Common myeloid progenitor, CD34-positive (primary cell): ENCODE results near the gene OR52B2. TPM values are rescaled to one million over a fixed set of nuclear protein-coding genes. Genes with fewer than 3 reads are reported as not detected.

Experiments
- CTCF ChIA-PET: fragments of 350-600 bp; sonication (Branson Sonifier 250); formaldehyde crosslinking; loops from one replicate; lab custom pipeline; 2021; ENCODE audit warnings: antibody characterized with exemption; lab: Charles Lee
- POLR2A ChIA-PET: fragments of 350-600 bp; sonication (Branson Sonifier 250); formaldehyde crosslinking; loops from one replicate; lab custom pipeline; 2021; ENCODE audit warnings: antibody characterized with exemption; lab: Charles Lee
- DNase-seq, 3 donors: peaks; one replicate each; pipeline versions ENCODE4 v3.0.0 to v3.0.0-alpha.2; 2013
- H3K27ac ChIP-seq, 2 experiments: 1 replicate in 1 of 2; 2 replicates in 1 of 2; pipeline ENCODE4 v1.7.0; 2013; ENCODE audit warnings: inconsistent platforms in 2 of 2, low read length in 2 of 2, mild to moderate bottlenecking in 2 of 2, low read depth in 1 of 2, moderate library complexity in 1 of 2; ENCODE audit not compliant: severe bottlenecking in 2 of 2, insufficient read depth in 1 of 2, poor library complexity in 1 of 2
- H3K27me3 ChIP-seq, 5 experiments: replicated peaks in 2 of 5; 1 replicate in 3 of 5; 2 replicates in 2 of 5; pipeline versions ENCODE4 v1.6.1 to v1.7.0; 2013; ENCODE audit warnings: low read length in 4 of 5, mild to moderate bottlenecking in 2 of 5, moderate library complexity in 2 of 5, inconsistent platforms in 1 of 5; ENCODE audit not compliant: insufficient read depth in 5 of 5, control insufficient read depth in 4 of 5
- H3K36me3 ChIP-seq, 4 experiments: 1 replicate in 2 of 4; 2 replicates in 2 of 4; pipeline versions ENCODE4 v1.6.1 to v1.7.0; 2013; ENCODE audit warnings: low read length in 3 of 4, control low read depth in 1 of 4, mild to moderate bottlenecking in 1 of 4; ENCODE audit not compliant: control insufficient read depth in 4 of 4, insufficient read depth in 4 of 4
- H3K4me1 ChIP-seq, 4 experiments: 1 replicate in 3 of 4; 2 replicates in 1 of 4; pipeline versions ENCODE4 v1.6.1 to v1.7.1; 2013; ENCODE audit warnings: low read length in 3 of 4, mild to moderate bottlenecking in 3 of 4, control low read depth in 1 of 4, inconsistent platforms in 1 of 4, moderate library complexity in 1 of 4; ENCODE audit not compliant: control insufficient read depth in 4 of 4, insufficient read depth in 4 of 4; ENCODE audit errors: control extremely low read depth in 1 of 4
- H3K4me3 ChIP-seq, 7 experiments: 1 replicate in 4 of 7; 2 replicates in 3 of 7; pipeline versions ENCODE4 v1.5.1 to v1.7.0; 2013; ENCODE audit warnings: mild to moderate bottlenecking in 7 of 7, low read length in 6 of 7, moderate library complexity in 6 of 7, inconsistent platforms in 2 of 7, low read depth in 2 of 7, control low read depth in 1 of 7; ENCODE audit not compliant: insufficient read depth in 4 of 7, control insufficient read depth in 1 of 7; ENCODE audit errors: extremely low read depth in 1 of 7
- H3K9me3 ChIP-seq, 5 experiments: 1 replicate in 4 of 5; 2 replicates in 1 of 5; pipeline versions ENCODE4 v1.6.1 to v1.7.1; 2013; ENCODE audit warnings: low read length in 4 of 5, mild to moderate bottlenecking in 2 of 5, inconsistent platforms in 1 of 5, low read depth in 1 of 5, moderate library complexity in 1 of 5; ENCODE audit not compliant: control insufficient read depth in 4 of 5, insufficient read depth in 2 of 5; ENCODE audit errors: control extremely low read depth in 1 of 5
- WGBS: methylation state at CpG from one replicate; pipeline ENCODE4 v1.1.5; 2013; ENCODE audit not compliant: insufficient coverage; 5-methylcytosine and 5-hydroxymethylcytosine counted together
- polyA plus RNA-seq: library from polyadenylated mRNA; unstranded; fragments of 120-200 nt; gene quantifications from one replicate; pipeline ENCODE4 v1.2.1, GENCODE V29; 2013

The OR52B2 gene
- not detected for polyA plus RNA-seq

GRCh38 chr11:6170226-6170625, at the start of gene OR52B2:
OR52B2 (minus strand) TSS chr11:6170326; CDS start chr11:6170326, 0 bp downstream.
- H3K36me3 ChIP-seq: no peaks in the 10 kb centered on the region
- H3K9me3 ChIP-seq: peaks cover 0 to 2% (median under 1%) of the 10 kb centered on the region in 5 experiments
- ChIA-PET POLR2A (no interaction called here), CTCF (no interaction called here)
- H3K27me3 ChIP-seq: peaks cover 0 to 2% (median 0%) of the 10 kb centered on the region in 5 experiments
- H3K4me3 ChIP-seq: no peak within 1 kb of the TSS
- H3K4me1 ChIP-seq: no peaks in the 10 kb centered on the region
- no CpG with 5 or more reads among the region's 1 CpG for WGBS
- no peak within 1 kb of the TSS for H3K27ac ChIP-seq
- no peak for DNase-seq

GRCh38 chr11:6219359-6219758, 49.2 kb upstream of the OR52B2 start:
- Histone ChIP-seq H3K4me3 (no peak overlapping the region), H3K36me3 (peaks cover 14 to 89% (median 63%) of the 10 kb centered on the region in 4 experiments), H3K9me3 (no peaks in the 10 kb centered on the region), H3K4me1 (peaks cover 0 to 2% (median 0%) of the 10 kb centered on the region in 4 experiments), H3K27me3 (no peaks in the 10 kb centered on the region), H3K27ac (no peak overlapping the region)
- ChIA-PET POLR2A (no interaction called here), CTCF (no interaction called here)
- no peak for DNase-seq
- WGBS: 100% methylated on average over 1 of the region's 2 CpGs

- POLR2A ChIA-PET: no interaction called here
- H3K4me1 ChIP-seq: peaks cover 0 to 2% (median 0%) of the 10 kb centered on the region in 4 experiments
- WGBS: 91% methylated on average over 17 of the region's 19 CpGs
These were observed 47.6 kb upstream of the OR52B2 start for GRCh38 chr11:6217722-6218121.

GRCh38 chr11:6216501-6216900, 46.4 kb upstream of the OR52B2 start:
- Histone ChIP-seq H3K9me3 (no peaks in the 10 kb centered on the region), H3K27ac (no peak overlapping the region), H3K4me1 (peaks cover 0 to 2% (median 0%) of the 10 kb centered on the region in 4 experiments), H3K4me3 (no peak overlapping the region), H3K27me3 (no peaks in the 10 kb centered on the region), H3K36me3 (peaks cover 14 to 81% (median 50%) of the 10 kb centered on the region in 4 experiments)
- DNase-seq: no peak
- WGBS: 100% methylated on average over 1 of the region's 4 CpGs
- ChIA-PET CTCF (interaction anchor here (1.3 to 1.9 kb wide), 2 partner anchors 13 kb away, joined by 5 to 6 read pairs; no protein-coding TSS in a partner anchor), POLR2A (no interaction called here)

More at GRCh38 chr11:6217722-6218121, 47.6 kb upstream of the OR52B2 start:
- Histone ChIP-seq H3K36me3 (peaks cover 21 to 84% (median 58%) of the 10 kb centered on the region in 4 experiments), H3K4me3 (no peak overlapping the region), H3K27me3 (no peaks in the 10 kb centered on the region), H3K9me3 (no peaks in the 10 kb centered on the region), H3K27ac (no peak overlapping the region)
- no peak for DNase-seq
- CTCF ChIA-PET: no interaction called here

GRCh38 chr11:6214530-6214929, 44.4 kb upstream of the OR52B2 start:
- Histone ChIP-seq H3K9me3 (no peaks in the 10 kb centered on the region), H3K4me3 (no peak overlapping the region), H3K27ac (no peak overlapping the region), H3K4me1 (peaks cover 0 to 2% (median 0%) of the 10 kb centered on the region in 4 experiments), H3K36me3 (peaks cover 8 to 85% (median 57%) of the 10 kb centered on the region in 4 experiments), H3K27me3 (no peaks in the 10 kb centered on the region)
- WGBS: 98% methylated on average over 6 of the region's 10 CpGs
- no peak for DNase-seq
- ChIA-PET POLR2A (no interaction called here), CTCF (no interaction called here)

- 97% methylated on average over 8 of the region's 9 CpGs for WGBS
- Histone ChIP-seq H3K27me3 (no peaks in the 10 kb centered on the region), H3K27ac (no peak overlapping the region), H3K9me3 (no peaks in the 10 kb centered on the region), H3K36me3 (peaks cover 7 to 55% (median 33%) of the 10 kb centered on the region in 4 experiments), H3K4me3 (no peak overlapping the region), H3K4me1 (no peaks in the 10 kb centered on the region)
- POLR2A ChIA-PET: no interaction called here
- DNase-seq: no peak
- CTCF ChIA-PET: no interaction called here
These were observed 40.3 kb upstream of the OR52B2 start for GRCh38 chr11:6210274-6210955.

- CTCF ChIA-PET: no interaction called here
- Histone ChIP-seq H3K9me3 (no peaks in the 10 kb centered on the region), H3K27me3 (no peaks in the 10 kb centered on the region), H3K4me3 (no peak overlapping the region), H3K36me3 (peaks cover 7 to 55% (median 34%) of the 10 kb centered on the region in 4 experiments), H3K4me1 (no peaks in the 10 kb centered on the region), H3K27ac (no peak overlapping the region)
- 98% methylated on average over 12 of the region's 12 CpGs for WGBS
- POLR2A ChIA-PET: no interaction called here
- no peak for DNase-seq
These were observed 39.7 kb upstream of the OR52B2 start for GRCh38 chr11:6209801-6210200.
